Esophagus squamous epithelium (tissue), 5 donors: Measurements from ENCODE around the gene CDH13. TPM values are rescaled to one million over a fixed set of nuclear protein-coding genes. Genes with fewer than 3 reads are reported as not detected.

Experiments
- DNase-seq: peaks from one replicate; lab custom pipeline; 2025; lab: John Stamatoyannopoulos, UW
- H3K27ac ChIP-seq, 4 donors: fragments of 200-600 bp; sonication (generic); one replicate each; pipeline ENCODE4 v1.5.1; 2016 to 2019; ENCODE audit warnings: mild to moderate bottlenecking in 1 of 4
- H3K27me3 ChIP-seq, 4 donors: fragments of 200-600 bp; sonication (generic); 1 replicate in 3 of 4; 2 replicates in 1 of 4; pipeline versions ENCODE4 v1.5.1 to v1.6.0; 2017 to 2021; ENCODE audit warnings: antibody characterized with exemption in 1 of 4
- H3K36me3 ChIP-seq, 3 donors: fragments of 200-600 bp; sonication (generic); one replicate each; pipeline ENCODE4 v1.5.1; 2016 to 2019
- H3K4me1 ChIP-seq, 3 donors: fragments of 200-600 bp; sonication (generic); one replicate each; pipeline ENCODE4 v1.5.1; 2017 to 2019
- H3K4me3 ChIP-seq, 4 donors: fragments of 200-600 bp; sonication (generic); 1 replicate in 3 of 4; 2 replicates in 1 of 4; pipeline ENCODE4 v1.5.1; 2016 to 2019; ENCODE audit warnings: mild to moderate bottlenecking in 2 of 4, moderate library complexity in 1 of 4
- H3K9me3 ChIP-seq, 3 donors: fragments of 200-600 bp; sonication (generic); one replicate each; pipeline ENCODE4 v1.5.1; 2016 to 2019
- POLR2A ChIP-seq, 4 donors: fragments of 450-650 bp; IDR thresholded peaks; one replicate each; pipeline ENCODE4 v1.6.1; 2017; ENCODE audit warnings: antibody characterized with exemption in 4 of 4, mild to moderate bottlenecking in 4 of 4, moderate library complexity in 3 of 4
- WGBS, 2 donors: methylation state at CpG; one replicate each; pipeline ENCODE4 v1.1.5; 2018; 5-methylcytosine and 5-hydroxymethylcytosine counted together
- intact Hi-C: fragments of 100-400 bp; cut with DNase I; formaldehyde crosslinking; loops from one replicate; pipeline ENCODE4 v1.15.0; 2022
- total RNA-seq, 4 donors: library from RNA; depleted of rRNA; stranded (reverse); fragments of >200 nt; gene quantifications; one replicate each; pipeline ENCODE4 v1.1.0, GENCODE V29; 2016
- TF ChIP-seq, protein P1 (sequence below), 6 experiments: fragments of 450-650 bp in 4 of 6; fragments of 200-600 bp in 2 of 6; sonication (generic) in 2 of 6; IDR thresholded peaks; one replicate each; pipeline ENCODE4 v1.5.1; 2016 to 2019; ENCODE audit warnings: antibody characterized with exemption in 6 of 6, mild to moderate bottlenecking in 4 of 6, moderate library complexity in 4 of 6
- donor health status: DM: yes; HTN: yes; CAD: no.

The CDH13 gene
- 10 to 100 TPM in 3 of 4 donors, 1 to 10 TPM in 1; 6.9 to 31.9 (median 21.1) TPM for total RNA-seq

DNA sequence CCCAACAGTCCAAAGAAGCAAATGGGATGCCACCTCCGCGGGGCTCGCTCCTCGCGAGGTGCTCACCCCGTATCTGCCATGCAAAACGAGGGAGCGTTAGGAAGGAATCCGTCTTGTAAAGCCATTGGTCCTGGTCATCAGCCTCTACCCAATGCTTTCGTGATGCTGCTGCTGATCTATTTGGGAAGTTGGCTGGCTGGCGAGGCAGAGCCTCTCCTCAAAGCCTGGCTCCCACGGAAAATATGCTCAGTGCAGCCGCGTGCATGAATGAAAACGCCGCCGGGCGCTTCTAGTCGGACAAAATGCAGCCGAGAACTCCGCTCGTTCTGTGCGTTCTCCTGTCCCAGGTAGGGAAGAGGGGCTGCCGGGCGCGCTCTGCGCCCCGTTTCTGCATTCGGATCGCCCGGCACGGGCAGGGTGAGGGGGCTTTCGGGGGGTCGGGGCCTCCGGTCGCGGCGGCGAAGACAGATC lies at the start of gene CDH13:
Gene CDH13, plus strand, starts transcription at position 179 of the 471 bp plus-strand sequence.
- 2% methylated on average over 18 of the region's 39 CpGs; no CpG with 5 or more reads in 1 of the 2 donors for WGBS, 2 donors
- Histone ChIP-seq H3K36me3 (no peaks in the 10 kb centered on the region), H3K27me3 (peaks cover 0 to 81% (median 3%) of the 10 kb centered on the region in 4 donors), H3K4me1 (peaks cover 0 to 56% (median 37%) of the 10 kb centered on the region in 3 donors), H3K27ac (peak within 1 kb of the TSS; percentile 71 to 84 (median 78)), H3K4me3 (peak within 1 kb of the TSS; percentile 42 to 71 (median 58)), H3K9me3 (no peaks in the 10 kb centered on the region)
- no peak for DNase-seq
- intact Hi-C loops = no loop called here
- peak in 1 of 4 donors; percentile 9 for TF ChIP-seq POLR2A (IDR thresholded peaks at IDR 0.05)
- TF ChIP-seq, protein P1, sequence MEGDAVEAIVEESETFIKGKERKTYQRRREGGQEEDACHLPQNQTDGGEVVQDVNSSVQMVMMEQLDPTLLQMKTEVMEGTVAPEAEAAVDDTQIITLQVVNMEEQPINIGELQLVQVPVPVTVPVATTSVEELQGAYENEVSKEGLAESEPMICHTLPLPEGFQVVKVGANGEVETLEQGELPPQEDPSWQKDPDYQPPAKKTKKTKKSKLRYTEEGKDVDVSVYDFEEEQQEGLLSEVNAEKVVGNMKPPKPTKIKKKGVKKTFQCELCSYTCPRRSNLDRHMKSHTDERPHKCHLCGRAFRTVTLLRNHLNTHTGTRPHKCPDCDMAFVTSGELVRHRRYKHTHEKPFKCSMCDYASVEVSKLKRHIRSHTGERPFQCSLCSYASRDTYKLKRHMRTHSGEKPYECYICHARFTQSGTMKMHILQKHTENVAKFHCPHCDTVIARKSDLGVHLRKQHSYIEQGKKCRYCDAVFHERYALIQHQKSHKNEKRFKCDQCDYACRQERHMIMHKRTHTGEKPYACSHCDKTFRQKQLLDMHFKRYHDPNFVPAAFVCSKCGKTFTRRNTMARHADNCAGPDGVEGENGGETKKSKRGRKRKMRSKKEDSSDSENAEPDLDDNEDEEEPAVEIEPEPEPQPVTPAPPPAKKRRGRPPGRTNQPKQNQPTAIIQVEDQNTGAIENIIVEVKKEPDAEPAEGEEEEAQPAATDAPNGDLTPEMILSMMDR (IDR thresholded peaks at IDR 0.05) = no peak

DNA sequence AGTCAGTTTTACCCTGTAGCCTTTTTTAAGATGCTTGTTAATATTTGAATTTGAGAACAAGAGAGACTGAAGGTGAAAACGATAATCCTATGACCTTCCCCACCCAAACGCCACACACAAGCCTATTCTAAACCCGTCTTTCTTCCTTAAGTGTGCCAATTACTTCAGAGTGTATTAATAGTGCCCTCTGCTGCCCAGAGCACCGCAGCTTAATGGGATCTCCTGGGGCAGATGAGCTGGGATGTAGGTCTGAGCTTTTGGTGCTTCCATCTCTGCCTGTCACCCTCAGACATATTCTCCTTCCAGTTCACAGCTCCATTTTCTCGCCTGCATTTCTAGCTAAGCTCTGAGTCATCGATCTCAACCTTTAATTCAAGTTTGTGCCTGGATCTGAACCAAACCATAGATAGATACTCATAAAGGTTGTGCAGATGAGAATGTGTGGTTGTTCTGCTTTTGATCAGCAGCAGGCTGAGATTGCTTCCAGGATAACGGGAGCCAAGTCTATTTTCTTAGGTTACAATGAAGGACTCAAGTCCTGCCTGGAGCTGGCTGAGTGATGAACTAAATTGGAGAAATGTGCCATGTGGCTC lies 46.4 kb upstream of the CDH13 start:
- DNase-seq = no peak
- WGBS, 2 donors = 31 to 34% methylated on average over 6 to 7 of the region's 7 CpGs
- intact Hi-C loops = no loop called here

DNA sequence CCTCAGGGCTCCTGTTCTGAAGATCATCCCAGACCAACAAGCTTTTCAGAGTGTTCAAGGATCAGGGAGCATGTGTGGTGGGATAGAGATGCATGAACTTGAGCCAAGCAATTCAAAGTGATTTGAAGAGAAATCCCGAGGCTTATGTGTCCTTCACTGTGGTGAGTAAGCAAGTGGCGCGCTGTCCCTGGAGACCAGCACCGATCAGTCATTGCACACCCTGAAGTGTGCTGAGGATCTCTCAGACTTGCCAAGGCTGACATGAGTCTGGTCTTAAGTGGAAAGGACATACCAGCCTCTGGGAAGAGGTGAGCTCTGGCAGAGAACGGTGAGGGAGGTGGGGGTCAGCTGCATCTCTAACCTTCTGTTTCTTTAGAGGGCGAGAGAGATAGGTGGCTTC lies 43.8 kb upstream of the CDH13 start:
- H3K4me1 ChIP-seq = no peaks in the 10 kb centered on the region
- intact Hi-C loops = no loop called here
- H3K27ac ChIP-seq = no peak overlapping the region
- DNase-seq = no peak
- H3K4me3 ChIP-seq = no peak overlapping the region
- H3K36me3 ChIP-seq = no peaks in the 10 kb centered on the region
- WGBS, 2 donors = 75 to 86% methylated on average over 4 to 5 of the region's 6 CpGs
- H3K9me3 ChIP-seq = no peaks in the 10 kb centered on the region
- peaks cover 0 to 7% (median 0%) of the 10 kb centered on the region in 4 donors for H3K27me3 ChIP-seq
- TF ChIP-seq, protein P1 (IDR thresholded peaks at IDR 0.05) = no peak
- TF ChIP-seq POLR2A (IDR thresholded peaks at IDR 0.05) = no peak

More for the DNA sequence above, 46.4 kb upstream of the CDH13 start:
- Histone ChIP-seq H3K36me3 (no peaks in the 10 kb centered on the region), H3K9me3 (no peaks in the 10 kb centered on the region), H3K27ac (no peak overlapping the region), H3K27me3 (peaks cover 0 to 7% (median 0%) of the 10 kb centered on the region in 4 donors), H3K4me1 (no peaks in the 10 kb centered on the region), H3K4me3 (no peak overlapping the region)
- TF ChIP-seq, protein P1 (IDR thresholded peaks at IDR 0.05) = peak in 4 of 6 experiments; percentile 17 to 38 (median 30)
- no peak for TF ChIP-seq POLR2A (IDR thresholded peaks at IDR 0.05)

DNA sequence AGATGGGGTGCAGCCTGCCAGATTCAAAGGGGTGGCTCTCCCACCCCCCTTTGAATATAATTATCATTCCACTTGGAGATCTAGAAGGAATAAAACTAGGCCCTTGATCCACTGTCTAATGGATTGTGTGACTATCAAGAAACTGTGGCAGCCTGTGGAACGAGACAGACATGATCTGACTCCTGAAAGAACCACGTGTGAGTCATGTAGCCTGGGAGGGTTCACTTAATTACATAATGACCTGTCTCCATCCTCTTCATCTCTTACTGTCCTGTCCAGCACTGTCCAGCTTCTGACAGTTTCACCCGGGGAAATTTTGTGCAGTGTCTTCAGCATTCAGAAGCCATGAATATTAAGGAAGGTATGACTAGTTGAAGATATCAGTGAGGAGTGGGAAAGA lies 43.3 kb upstream of the CDH13 start:
- 38 to 46% methylated on average over 3 of the region's 3 CpGs for WGBS, 2 donors
- intact Hi-C loops = no loop called here
- TF ChIP-seq, protein P1 (IDR thresholded peaks at IDR 0.05) = no peak
- TF ChIP-seq POLR2A (IDR thresholded peaks at IDR 0.05) = no peak
- no peak overlapping the region for H3K4me3 ChIP-seq
- H3K27ac ChIP-seq = no peak overlapping the region
- H3K27me3 ChIP-seq = peaks cover 0 to 12% (median 0%) of the 10 kb centered on the region in 4 donors
- H3K4me1 ChIP-seq = no peaks in the 10 kb centered on the region
- H3K9me3 ChIP-seq = no peaks in the 10 kb centered on the region
- DNase-seq = no peak
- H3K36me3 ChIP-seq = no peaks in the 10 kb centered on the region

DNA sequence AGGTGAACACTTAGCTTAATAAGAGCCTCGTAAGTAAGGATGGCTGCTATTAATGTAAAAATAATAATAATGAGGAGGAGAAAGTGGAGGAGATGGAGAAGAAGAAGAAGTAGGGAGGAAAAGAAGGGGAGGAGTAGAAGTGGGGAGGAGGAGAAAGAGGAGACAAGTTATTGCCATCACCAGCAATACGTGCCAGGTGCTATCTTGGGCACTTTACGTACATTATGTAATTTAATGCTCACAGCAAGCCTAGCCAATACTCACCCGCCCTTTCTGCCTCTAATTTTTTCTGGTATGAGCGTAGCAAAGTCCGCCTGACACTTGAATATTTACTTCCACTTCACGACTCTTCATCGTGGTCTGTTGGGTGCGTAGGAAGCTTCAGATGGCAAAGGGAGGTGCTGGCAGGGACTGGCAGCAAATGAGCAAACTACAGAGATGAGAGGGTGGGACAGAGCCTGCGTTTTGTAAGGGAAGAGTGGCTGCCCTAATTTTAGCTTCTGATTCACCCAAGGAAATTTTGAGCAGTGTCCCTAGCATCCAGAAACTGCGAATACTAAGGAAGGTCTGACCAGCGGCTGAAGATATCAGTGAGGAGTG lies 42.1 kb upstream of the CDH13 start:
- no peaks in the 10 kb centered on the region for H3K4me1 ChIP-seq
- no peaks in the 10 kb centered on the region for H3K9me3 ChIP-seq
- TF ChIP-seq POLR2A (IDR thresholded peaks at IDR 0.05) = no peak
- TF ChIP-seq, protein P1 (IDR thresholded peaks at IDR 0.05) = no peak
- intact Hi-C loops = no loop called here
- DNase-seq = no peak
- H3K36me3 ChIP-seq = no peaks in the 10 kb centered on the region
- peaks cover 0 to 17% (median 0%) of the 10 kb centered on the region in 4 donors for H3K27me3 ChIP-seq
- H3K27ac ChIP-seq = no peak overlapping the region
- WGBS, 2 donors = 70 to 73% methylated on average over 12 of the region's 12 CpGs
- H3K4me3 ChIP-seq = no peak overlapping the region
